Mesothelial cell of epicardium (in vitro differentiated cells): ENCODE data around the gene YWHAE. TPM values are rescaled to one million over a fixed set of nuclear protein-coding genes. Genes with fewer than 3 reads are reported as not detected.
"Not testable (repeated sequence)": the region's sequence is repeated elsewhere in the genome, so short reads cannot be mapped to it uniquely, and the experiment has no call there.

Source experiments
- DNase-seq, 2 experiments: peaks; one replicate each; pipeline ENCODE4 v3.0.0; 2021; ENCODE audit warnings: low spot score in 2 of 2; ENCODE audit not compliant: unreplicated experiment in 2 of 2
- H3K27ac Mint-ChIP-seq: 2 replicates; pipeline ENCODE4 v1.8.0; 2021; ENCODE audit warnings: mixed read lengths
- H3K27me3 Mint-ChIP-seq: 2 replicates; pipeline ENCODE4 v1.8.0; 2021; ENCODE audit warnings: low read depth, mixed read lengths
- H3K36me3 Mint-ChIP-seq: 2 replicates; pipeline ENCODE4 v1.8.0; 2021; ENCODE audit warnings: mixed read lengths
- H3K4me1 Mint-ChIP-seq: 2 replicates; pipeline ENCODE4 v1.8.0; 2021; ENCODE audit warnings: mixed read lengths
- H3K4me3 Mint-ChIP-seq: 2 replicates; pipeline ENCODE4 v1.8.0; 2021; ENCODE audit warnings: mild to moderate bottlenecking, moderate library complexity, mixed read lengths
- H3K9me3 Mint-ChIP-seq: 2 replicates; pipeline ENCODE4 v1.8.0; 2021; ENCODE audit warnings: mixed read lengths
- CTCF ChIP-seq: fragments of 200-600 bp; sonication (generic); IDR thresholded peaks from one replicate; pipeline ENCODE4 v1.5.0; 2021; ENCODE audit warnings: antibody characterized with exemption; ENCODE audit not compliant: unreplicated experiment
- total RNA-seq: library from RNA; stranded (reverse); gene quantifications from 3 replicates; pipeline ENCODE4 v1.2.1, GENCODE V29; 2021

YWHAE gene
- total RNA-seq, 1 donor from 2014 or later, result 714 TPM

GRCh38 chr17:1312261-1312870, 87.7 kb downstream of the YWHAE start:
- no peak for TF ChIP-seq CTCF
- Mint-ChIP-seq H3K36me3 (no peaks in the 10 kb centered on the region), H3K9me3 (no peaks in the 10 kb centered on the region), H3K4me3 (no peak overlapping the region), H3K27me3 (peaks cover 28% of the 10 kb centered on the region), H3K27ac (no peak overlapping the region), H3K4me1 (no peaks in the 10 kb centered on the region)
- DNase-seq, result no peak

GRCh38 chr17:1307829-1308228, 92.2 kb downstream of the YWHAE start:
- not testable (repeated sequence) for H3K36me3 Mint-ChIP-seq, H3K27ac Mint-ChIP-seq, H3K9me3 Mint-ChIP-seq, H3K4me1 Mint-ChIP-seq, DNase-seq, H3K4me3 Mint-ChIP-seq
- peaks cover 14% of the 10 kb centered on the region for H3K27me3 Mint-ChIP-seq

GRCh38 chr17:1304962-1305563, 95.0 kb downstream of the YWHAE start:
- Mint-ChIP-seq H3K4me3 (no peak overlapping the region), H3K27me3 (peaks cover 18% of the 10 kb centered on the region), H3K27ac (no peak overlapping the region), H3K9me3 (no peaks in the 10 kb centered on the region), H3K4me1 (no peaks in the 10 kb centered on the region), H3K36me3 (no peaks in the 10 kb centered on the region)
- no peak for DNase-seq
- TF ChIP-seq CTCF, result no peak

GRCh38 chr17:1304522-1304921, 95.5 kb downstream of the YWHAE start:
- H3K27me3 Mint-ChIP-seq, result peaks cover 21% of the 10 kb centered on the region
- no peak for TF ChIP-seq CTCF
- H3K27ac Mint-ChIP-seq, result no peak overlapping the region
- no peaks in the 10 kb centered on the region for H3K9me3 Mint-ChIP-seq
- no peaks in the 10 kb centered on the region for H3K4me1 Mint-ChIP-seq
- no peak for DNase-seq
- no peak overlapping the region for H3K4me3 Mint-ChIP-seq
- no peaks in the 10 kb centered on the region for H3K36me3 Mint-ChIP-seq

GRCh38 chr17:1302761-1303160, 97.3 kb downstream of the YWHAE start:
- Mint-ChIP-seq H3K27ac (no peak overlapping the region), H3K4me1 (peaks cover 10% of the 10 kb centered on the region), H3K9me3 (no peaks in the 10 kb centered on the region), H3K4me3 (no peak overlapping the region), H3K36me3 (no peaks in the 10 kb centered on the region), H3K27me3 (peaks cover 26% of the 10 kb centered on the region)
- TF ChIP-seq CTCF, result no peak
- no peak for DNase-seq

GRCh38 chr17:1301546-1301945, 98.5 kb downstream of the YWHAE start:
- no peak for TF ChIP-seq CTCF
- Mint-ChIP-seq H3K36me3 (no peaks in the 10 kb centered on the region), H3K27me3 (peaks cover 30% of the 10 kb centered on the region), H3K4me1 (peaks cover 10% of the 10 kb centered on the region), H3K9me3 (no peaks in the 10 kb centered on the region), H3K27ac (no peak overlapping the region), H3K4me3 (no peak overlapping the region)
- no peak for DNase-seq
